Keratinocyte (primary cell): Measurements from ENCODE around the gene OR6P1. TPM values are rescaled to one million over a fixed set of nuclear protein-coding genes. Genes with fewer than 3 reads are reported as not detected.

Experiments
- DNase-seq: peaks from one replicate; pipeline ENCODE4 v3.0.0-alpha.2; 2011; ENCODE audit warnings: low read depth, missing footprints, low spot score
- FAIRE-seq: peaks from 2 replicates; lab custom pipeline; 2011; peaks lifted over from hg19 to GRCh38; lab: Jason Lieb, UNC
- H2AFZ ChIP-seq: 2 replicates; pipeline ENCODE4 v1.6.0; 2012; ENCODE audit warnings: low read length, control low read depth, inconsistent platforms; ENCODE audit not compliant: control insufficient read depth
- H3K27ac ChIP-seq: 2 replicates; pipeline ENCODE4 v1.5.1; 2011; ENCODE audit warnings: low read length; ENCODE audit not compliant: control insufficient read depth, insufficient read depth
- H3K27me3 ChIP-seq: 3 replicates; pipeline ENCODE4 v1.6.0; 2011; ENCODE audit warnings: low read length; ENCODE audit not compliant: control insufficient read depth, insufficient read depth; ENCODE audit errors: extremely low read depth
- H3K36me3 ChIP-seq, 2 experiments: 2 replicates in 1 of 2; 3 replicates in 1 of 2; pipeline ENCODE4 v1.5.1; 2011; ENCODE audit warnings: low read length in 2 of 2, mild to moderate bottlenecking in 1 of 2; ENCODE audit not compliant: control insufficient read depth in 2 of 2, insufficient read depth in 2 of 2; ENCODE audit errors: extremely low read depth in 1 of 2
- H3K4me1 ChIP-seq: 3 replicates; pipeline ENCODE4 v1.5.1; 2011; ENCODE audit warnings: low read length; ENCODE audit not compliant: control insufficient read depth, insufficient read depth; ENCODE audit errors: extremely low read depth
- H3K4me2 ChIP-seq: 3 replicates; pipeline ENCODE4 v1.6.0; 2011; ENCODE audit warnings: low read depth, low read length; ENCODE audit not compliant: control insufficient read depth, insufficient read depth; ENCODE audit errors: extremely low read depth
- H3K4me3 ChIP-seq, 3 experiments: fragments of 200-600 bp in 1 of 3; sonication (generic) in 1 of 3; 2 replicates in 2 of 3; 3 replicates in 1 of 3; pipeline ENCODE4 v1.5.1; 2011 to 2016; ENCODE audit warnings: low read length in 3 of 3, mild to moderate bottlenecking in 3 of 3, control low read depth in 2 of 3, inconsistent platforms in 1 of 3, low read depth in 1 of 3, mixed read lengths in 1 of 3, mixed run types in 1 of 3, moderate library complexity in 1 of 3; ENCODE audit not compliant: control insufficient read depth in 2 of 3, insufficient read depth in 2 of 3; ENCODE audit errors: extremely low read depth in 1 of 3
- H3K79me2 ChIP-seq: 2 replicates; pipeline ENCODE4 v1.6.0; 2012; ENCODE audit warnings: low read length; ENCODE audit not compliant: control insufficient read depth, insufficient read depth
- H3K9ac ChIP-seq: 3 replicates; pipeline ENCODE4 v1.6.0; 2011; ENCODE audit warnings: low read length; ENCODE audit not compliant: control insufficient read depth, insufficient read depth; ENCODE audit errors: extremely low read depth
- H3K9me1 ChIP-seq: 3 replicates; pipeline ENCODE4 v1.6.0; 2011; ENCODE audit warnings: low read length; ENCODE audit not compliant: control insufficient read depth, insufficient read depth; ENCODE audit errors: extremely low read depth
- H3K9me3 ChIP-seq: 2 replicates; pipeline ENCODE4 v1.5.1; 2012; ENCODE audit warnings: low read depth, low read length; ENCODE audit not compliant: control insufficient read depth
- H4K20me1 ChIP-seq: 3 replicates; pipeline ENCODE4 v1.6.0; 2011; ENCODE audit warnings: low read length; ENCODE audit not compliant: control insufficient read depth, insufficient read depth; ENCODE audit errors: extremely low read depth
- EZH2 ChIP-seq: IDR thresholded peaks from one replicate; pipeline ENCODE4 v1.6.1; 2012; ENCODE audit warnings: inconsistent platforms, mild to moderate bottlenecking, low read length, moderate library complexity
- dilution Hi-C: fragments of 300-500 bp; cut with MboI; formaldehyde crosslinking; loops from one replicate; pipeline ENCODE4 v1.7.0; 2020; ENCODE audit warnings: low sequenced_read_pairs; ENCODE audit not compliant: extremely low pct_ligation_motif_present
- polyA plus RNA-seq, 5 experiments: library from polyadenylated mRNA; depleted of rRNA in 3 of 5; stranded (reverse) in 3 of 5; stranded (forward) in 1 of 5; unstranded in 1 of 5; fragments of >200 nt; gene quantifications; 1 replicate in 1 of 5; 2 replicates in 3 of 5; 3 replicates in 1 of 5; pipeline versions ENCODE4 v1.2.1 to v1.2.3, GENCODE V29; 2011 to 2012; ENCODE audit warnings: missing spikeins in 2 of 5, low read depth in 1 of 5, low replicate concordance in 1 of 5
- TF ChIP-seq, protein P1 (sequence below), 3 experiments: IDR thresholded peaks in 1 of 3; conservative IDR thresholded peaks in 1 of 3; optimal IDR thresholded peaks in 1 of 3; 2 replicates in 2 of 3; 3 replicates in 1 of 3; pipeline versions ENCODE3 to v1.5.1; 2011; ENCODE audit warnings: low read length in 3 of 3, mild to moderate bottlenecking in 3 of 3, moderate library complexity in 2 of 3, control low read depth in 1 of 3, inconsistent platforms in 1 of 3; ENCODE audit not compliant: insufficient read depth in 2 of 3; ENCODE audit errors: extremely low read depth in 1 of 3

OR6P1 gene
- polyA plus RNA-seq, 1 donor (not counting 4 experiments of a cell fraction or from before 2014, with no cell fraction given) = not detected

- Histone ChIP-seq H3K79me2 (no peaks in the 10 kb centered on the region), H3K4me1 (no peaks in the 10 kb centered on the region), H3K27me3 (no peaks in the 10 kb centered on the region), H3K36me3 (no peaks in the 10 kb centered on the region), H3K9me3 (no peaks in the 10 kb centered on the region), H3K27ac (no peak overlapping the region), H4K20me1 (no peaks in the 10 kb centered on the region), H3K9me1 (no peaks in the 10 kb centered on the region), H3K4me2 (no peak overlapping the region), H3K4me3 (no peak overlapping the region), H2AFZ (no peak overlapping the region), H3K9ac (no peak overlapping the region)
- dilution Hi-C loops = no loop called here
- TF ChIP-seq, protein P1, sequence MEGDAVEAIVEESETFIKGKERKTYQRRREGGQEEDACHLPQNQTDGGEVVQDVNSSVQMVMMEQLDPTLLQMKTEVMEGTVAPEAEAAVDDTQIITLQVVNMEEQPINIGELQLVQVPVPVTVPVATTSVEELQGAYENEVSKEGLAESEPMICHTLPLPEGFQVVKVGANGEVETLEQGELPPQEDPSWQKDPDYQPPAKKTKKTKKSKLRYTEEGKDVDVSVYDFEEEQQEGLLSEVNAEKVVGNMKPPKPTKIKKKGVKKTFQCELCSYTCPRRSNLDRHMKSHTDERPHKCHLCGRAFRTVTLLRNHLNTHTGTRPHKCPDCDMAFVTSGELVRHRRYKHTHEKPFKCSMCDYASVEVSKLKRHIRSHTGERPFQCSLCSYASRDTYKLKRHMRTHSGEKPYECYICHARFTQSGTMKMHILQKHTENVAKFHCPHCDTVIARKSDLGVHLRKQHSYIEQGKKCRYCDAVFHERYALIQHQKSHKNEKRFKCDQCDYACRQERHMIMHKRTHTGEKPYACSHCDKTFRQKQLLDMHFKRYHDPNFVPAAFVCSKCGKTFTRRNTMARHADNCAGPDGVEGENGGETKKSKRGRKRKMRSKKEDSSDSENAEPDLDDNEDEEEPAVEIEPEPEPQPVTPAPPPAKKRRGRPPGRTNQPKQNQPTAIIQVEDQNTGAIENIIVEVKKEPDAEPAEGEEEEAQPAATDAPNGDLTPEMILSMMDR (optimal IDR thresholded peaks at IDR 0.05 in 1 of 3, IDR thresholded peaks at IDR 0.05 in 1 of 3, conservative IDR thresholded peaks at IDR 0.05 in 1 of 3; ENCODE audit: extremely low read depth in 1 of 3, insufficient read depth in 2 of 3, low read length in 3 of 3) = no peak
- TF ChIP-seq EZH2 = no peak
- DNase-seq = no peak
- no peak for FAIRE-seq
Measured at GRCh38 chr1:158563853-158564252, 6.5 kb downstream of the OR6P1 start.

GRCh38 chr1:158559696-158560095 lies 10.7 kb downstream of the OR6P1 start:
- Histone ChIP-seq H3K4me1 (no peaks in the 10 kb centered on the region), H3K79me2 (no peaks in the 10 kb centered on the region), H3K9me1 (no peaks in the 10 kb centered on the region), H3K27ac (no peak overlapping the region), H3K4me3 (no peak overlapping the region), H3K4me2 (no peak overlapping the region), H3K27me3 (no peaks in the 10 kb centered on the region), H3K9me3 (no peaks in the 10 kb centered on the region), H2AFZ (no peak overlapping the region), H3K36me3 (no peaks in the 10 kb centered on the region), H3K9ac (no peak overlapping the region), H4K20me1 (no peaks in the 10 kb centered on the region)
- dilution Hi-C loops = no loop called here
- no peak for FAIRE-seq
- DNase-seq = no peak
- TF ChIP-seq, protein P1 (optimal IDR thresholded peaks at IDR 0.05 in 1 of 3, IDR thresholded peaks at IDR 0.05 in 1 of 3, conservative IDR thresholded peaks at IDR 0.05 in 1 of 3; ENCODE audit: extremely low read depth in 1 of 3, insufficient read depth in 2 of 3, low read length in 3 of 3) = no peak
- no peak for TF ChIP-seq EZH2
